Psoas muscle (tissue), 8 donors: Measurements from ENCODE around the gene GYS2. TPM values are rescaled to one million over a fixed set of nuclear protein-coding genes. Genes with fewer than 3 reads are reported as not detected.

Experiments used
- ATAC-seq, 4 donors: fragments of 200-7000 bp; cut with Tn5 transposase; one replicate each; pipeline ENCODE4 v1.9.1; 2020; ENCODE audit warnings: moderate library complexity in 3 of 4, mild to moderate bottlenecking in 2 of 4
- DNase-seq, 2 donors: peaks; one replicate each; pipeline ENCODE4 v3.0.0-alpha.2; 2020
- H3K27ac ChIP-seq: fragments of 200-600 bp; one replicate; pipeline ENCODE4 v1.8.0; 2022
- H3K27me3 ChIP-seq, 3 donors: fragments of 200-600 bp in 1 of 3; one replicate each; pipeline versions ENCODE4 v1.6.1 to v1.8.0; 2013 to 2022; ENCODE audit warnings: low read length in 2 of 3, mild to moderate bottlenecking in 2 of 3, moderate library complexity in 1 of 3; ENCODE audit not compliant: insufficient read depth in 3 of 3
- H3K36me3 ChIP-seq, 2 donors: fragments of 200-600 bp in 1 of 2; one replicate each; pipeline versions ENCODE4 v1.6.1 to v1.8.0; 2013 to 2022; ENCODE audit warnings: low read depth in 1 of 2, mild to moderate bottlenecking in 1 of 2, moderate library complexity in 1 of 2; ENCODE audit not compliant: insufficient read depth in 1 of 2
- H3K4me1 ChIP-seq: fragments of 200-600 bp; one replicate; pipeline ENCODE4 v1.8.0; 2022
- H3K4me3 ChIP-seq: fragments of 200-600 bp; one replicate; pipeline ENCODE4 v1.8.0; 2022; ENCODE audit warnings: mild to moderate bottlenecking
- H3K9me3 ChIP-seq: fragments of 200-600 bp; one replicate; pipeline ENCODE4 v1.8.0; 2022
- WGBS, 3 donors: extraction: QIAGEN DNeasy Blood & Tissue Kit; methylation state at CpG; one replicate each; pipeline versions ENCODE4 v1.1.6 to v1.1.7; 2013; 5-methylcytosine and 5-hydroxymethylcytosine counted together
- intact Hi-C, 2 donors: fragments of 100-400 bp; cut with DNase I; formaldehyde crosslinking; loops; one replicate each; pipeline versions ENCODE4 v1.11.0 to v1.14.2; 2022
- polyA plus RNA-seq, 3 donors: library from polyadenylated mRNA; stranded (reverse); fragments of 200-250 nt; gene quantifications; one replicate each; pipeline ENCODE4 v1.2.3, GENCODE V29; 2013
- total RNA-seq, 4 donors: library from RNA; stranded (reverse); fragmentation: NEBNext Ultra II Directional in 2 of 4; extraction: Animal tissue kit (Norgen Biotek cat#: 25700) in 2 of 4; gene quantifications; one replicate each; pipeline versions ENCODE4 v1.2.1 to v1.2.4, GENCODE V29; 2021 to 2023
- TF ChIP-seq, protein P1 (sequence below): fragments of 200-600 bp; IDR thresholded peaks from one replicate; pipeline ENCODE4 v1.8.0; 2022; ENCODE audit warnings: antibody characterized with exemption
- donor health status: healthy with polysubstance abuse.
- donor health status: DM: no; HTN: no; CAD: no; lungs with moderate emphysema.
- donor health status: Bipolar disorder and iron deficiency.
- donor health status: healthy.
- donor health status: DM: yes; HTN: yes; CAD: no.
- donor health status: DM: no; HTN: no; CAD: no.
- donor health status: DM: no; HTN: no; CAD: no.
- donor health status: DM: yes; HTN: yes; CAD: no.

GYS2 gene
- total and polyA plus RNA-seq, 7 donors, result 0.03 to 0.09 TPM; not detected in 5

DNA sequence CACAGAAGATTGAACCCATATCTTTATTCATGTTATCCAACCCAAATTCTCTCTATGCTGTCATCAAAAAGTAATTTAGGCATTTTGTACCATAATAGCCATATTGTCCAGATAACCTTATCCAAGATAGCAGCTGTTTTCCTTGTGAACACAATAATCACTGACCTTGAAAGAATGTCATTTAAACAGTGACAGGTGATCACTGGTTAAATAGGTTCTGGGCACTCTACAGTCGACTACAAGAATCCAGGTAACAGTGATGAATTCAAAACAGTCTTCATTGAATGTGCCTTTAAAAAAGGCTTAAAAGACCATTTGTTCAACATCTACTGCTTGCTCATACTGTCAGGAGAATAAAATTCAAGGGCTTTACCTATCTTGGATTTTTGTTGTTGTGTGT, 83.1 kb downstream of the GYS2 start:
- Histone ChIP-seq H3K4me1 (no peaks in the 10 kb centered on the region), H3K27me3 (no peaks in the 10 kb centered on the region), H3K4me3 (no peak overlapping the region), H3K27ac (no peak overlapping the region), H3K9me3 (peaks cover 7% of the 10 kb centered on the region), H3K36me3 (peaks cover 0 to 18% of the 10 kb centered on the region in 2 donors)
- 28 to 44% (median 30%) methylated on average over 1 of the region's 1 CpG for WGBS, 3 donors
- TF ChIP-seq, protein P1, sequence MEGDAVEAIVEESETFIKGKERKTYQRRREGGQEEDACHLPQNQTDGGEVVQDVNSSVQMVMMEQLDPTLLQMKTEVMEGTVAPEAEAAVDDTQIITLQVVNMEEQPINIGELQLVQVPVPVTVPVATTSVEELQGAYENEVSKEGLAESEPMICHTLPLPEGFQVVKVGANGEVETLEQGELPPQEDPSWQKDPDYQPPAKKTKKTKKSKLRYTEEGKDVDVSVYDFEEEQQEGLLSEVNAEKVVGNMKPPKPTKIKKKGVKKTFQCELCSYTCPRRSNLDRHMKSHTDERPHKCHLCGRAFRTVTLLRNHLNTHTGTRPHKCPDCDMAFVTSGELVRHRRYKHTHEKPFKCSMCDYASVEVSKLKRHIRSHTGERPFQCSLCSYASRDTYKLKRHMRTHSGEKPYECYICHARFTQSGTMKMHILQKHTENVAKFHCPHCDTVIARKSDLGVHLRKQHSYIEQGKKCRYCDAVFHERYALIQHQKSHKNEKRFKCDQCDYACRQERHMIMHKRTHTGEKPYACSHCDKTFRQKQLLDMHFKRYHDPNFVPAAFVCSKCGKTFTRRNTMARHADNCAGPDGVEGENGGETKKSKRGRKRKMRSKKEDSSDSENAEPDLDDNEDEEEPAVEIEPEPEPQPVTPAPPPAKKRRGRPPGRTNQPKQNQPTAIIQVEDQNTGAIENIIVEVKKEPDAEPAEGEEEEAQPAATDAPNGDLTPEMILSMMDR, result no peak
- DNase-seq, result no peak
- ATAC-seq, result no peak
- intact Hi-C loops, result no loop called here

DNA sequence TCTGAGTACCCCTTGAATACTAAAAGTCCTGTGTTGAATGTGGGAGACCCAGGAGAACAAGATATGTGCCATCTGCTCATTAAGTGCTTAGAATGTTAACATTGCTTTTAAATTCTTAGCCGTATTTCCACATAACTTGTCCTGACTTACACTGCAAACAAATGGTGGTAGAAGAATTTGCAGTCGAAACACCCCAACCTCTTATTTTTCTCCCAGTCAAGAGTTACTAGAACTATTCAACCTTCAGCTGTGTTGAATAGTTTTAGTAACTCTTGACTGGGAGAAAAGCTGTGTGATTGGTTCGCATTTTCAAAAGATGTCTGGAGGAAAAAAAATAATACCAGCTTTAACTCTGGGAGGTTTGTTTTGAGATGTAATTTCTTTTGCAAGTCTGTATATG, 86.2 kb downstream of the GYS2 start:
- no peak for ATAC-seq
- Histone ChIP-seq H3K27ac (no peak overlapping the region), H3K9me3 (no peaks in the 10 kb centered on the region), H3K4me1 (no peaks in the 10 kb centered on the region), H3K4me3 (no peak overlapping the region), H3K36me3 (peaks cover 0 to 49% of the 10 kb centered on the region in 2 donors), H3K27me3 (no peaks in the 10 kb centered on the region)
- no peak for DNase-seq
- TF ChIP-seq, protein P1, result no peak
- intact Hi-C loops, result no loop called here
- 93 to 97% (median 97%) methylated on average over 3 of the region's 3 CpGs for WGBS, 3 donors

DNA sequence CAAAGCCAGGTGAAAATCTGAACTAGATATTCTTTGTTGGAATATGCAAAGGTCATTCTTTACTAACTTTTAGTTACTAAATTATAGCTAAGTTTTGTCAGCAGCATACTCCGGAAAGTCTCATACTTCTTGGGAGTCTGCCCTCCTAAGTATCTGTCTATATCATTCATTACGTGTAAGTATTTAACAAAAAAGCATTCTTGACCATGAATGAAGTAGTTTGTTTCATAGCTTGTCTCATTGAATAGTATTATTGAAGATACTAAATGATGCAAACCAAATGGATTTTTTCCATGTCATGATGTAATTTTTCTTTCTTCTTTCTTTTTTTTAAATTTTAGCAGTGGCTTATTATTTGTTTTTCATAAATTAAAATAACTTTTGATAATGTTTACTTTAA, 88.4 kb downstream of the GYS2 start:
- TF ChIP-seq, protein P1, result no peak
- no peak for ATAC-seq
- no peaks in the 10 kb centered on the region for H3K27me3 ChIP-seq
- peaks cover 0 to 70% of the 10 kb centered on the region in 2 donors for H3K36me3 ChIP-seq
- WGBS, 3 donors, result 82 to 86% (median 82%) methylated on average over 2 of the region's 2 CpGs
- no peak overlapping the region for H3K27ac ChIP-seq
- H3K9me3 ChIP-seq, result no peaks in the 10 kb centered on the region
- H3K4me1 ChIP-seq, result no peaks in the 10 kb centered on the region
- DNase-seq, result no peak
- intact Hi-C loops, result no loop called here
- H3K4me3 ChIP-seq, result no peak overlapping the region

DNA sequence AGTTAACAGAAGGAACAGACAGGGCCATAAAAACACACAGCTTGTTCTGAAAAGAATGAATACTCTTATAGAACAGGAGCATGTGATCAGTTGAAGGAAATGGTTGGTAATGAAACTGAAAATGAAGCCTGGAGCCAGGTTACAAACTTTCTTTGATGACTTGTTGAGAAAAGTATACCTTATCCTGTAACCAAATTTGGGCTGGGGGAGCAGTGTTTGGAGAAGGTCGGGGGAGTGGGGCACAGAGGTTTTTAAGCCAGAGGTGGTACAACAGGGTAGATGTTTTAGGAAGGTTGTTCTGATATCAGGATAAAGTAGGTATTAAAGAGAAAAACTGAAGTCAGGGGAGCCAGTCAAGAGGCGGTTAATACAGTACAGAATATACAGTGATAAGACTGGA, 94.9 kb downstream of the GYS2 start:
- Histone ChIP-seq H3K4me3 (no peak overlapping the region), H3K9me3 (no peaks in the 10 kb centered on the region), H3K27ac (no peak overlapping the region), H3K4me1 (peaks cover 11% of the 10 kb centered on the region), H3K36me3 (peaks cover 5 to 72% of the 10 kb centered on the region in 2 donors), H3K27me3 (no peaks in the 10 kb centered on the region)
- ATAC-seq (no peak), DNase-seq (no peak)
- TF ChIP-seq, protein P1, result no peak
- WGBS, 3 donors, result 43 to 47% (median 44%) methylated on average over 2 of the region's 2 CpGs
- intact Hi-C loops, result loop anchor here in 1 of 2 donors (10.0 kb wide), 1 partner anchor 165 kb away; no protein-coding TSS in a partner anchor

DNA sequence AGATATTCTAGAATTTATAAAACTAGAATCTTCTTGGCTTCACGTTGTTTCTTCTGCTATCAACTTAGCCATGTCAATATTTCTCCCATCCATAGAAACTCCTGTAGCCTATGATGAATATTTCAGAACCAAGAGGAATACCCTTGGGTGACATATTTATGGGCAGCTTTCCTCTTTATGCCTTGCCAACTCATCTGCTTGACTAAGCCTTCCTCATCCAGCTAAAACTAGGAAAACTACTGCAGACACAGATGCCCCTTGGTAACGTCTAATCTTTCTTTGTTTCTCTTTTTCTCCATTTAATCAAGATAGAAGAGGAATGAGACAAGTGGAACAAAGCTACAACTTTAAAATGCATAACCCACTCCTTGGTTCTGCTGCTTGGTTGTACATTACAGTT, 96.8 kb downstream of the GYS2 start:
- DNase-seq (no peak), ATAC-seq (no peak)
- no peaks in the 10 kb centered on the region for H3K9me3 ChIP-seq
- H3K36me3 ChIP-seq, result peaks cover 5 to 53% of the 10 kb centered on the region in 2 donors
- H3K4me3 ChIP-seq, result no peak overlapping the region
- H3K4me1 ChIP-seq, result peaks cover 27% of the 10 kb centered on the region
- TF ChIP-seq, protein P1, result no peak
- no peaks in the 10 kb centered on the region for H3K27me3 ChIP-seq
- H3K27ac ChIP-seq, result no peak overlapping the region
- WGBS, 3 donors, result 62 to 77% (median 64%) methylated on average over 2 of the region's 2 CpGs
- intact Hi-C loops, result loop anchor here in 1 of 2 donors (10.0 kb wide), 1 partner anchor 167 kb away; no protein-coding TSS in a partner anchor
